IPS-18a (cell line): ENCODE results near the gene ACBD6.

ENCODE experiments used
- H3K27ac ChIP-seq: one replicate; pipeline ENCODE4 v1.5.1; 2013; ENCODE audit warnings: low read length
- H3K27me3 ChIP-seq: one replicate; pipeline ENCODE4 v1.6.1; 2013; ENCODE audit warnings: mild to moderate bottlenecking, low read length; ENCODE audit not compliant: control insufficient read depth, insufficient read depth
- H3K36me3 ChIP-seq: one replicate; pipeline ENCODE4 v1.6.1; 2013; ENCODE audit warnings: low read depth, low read length; ENCODE audit not compliant: control insufficient read depth
- H3K4me1 ChIP-seq: one replicate; pipeline ENCODE4 v1.6.1; 2013; ENCODE audit warnings: low read depth, low read length; ENCODE audit not compliant: control insufficient read depth
- H3K4me3 ChIP-seq: one replicate; pipeline ENCODE4 v1.5.1; 2013; ENCODE audit warnings: low read length
- H3K9ac ChIP-seq: one replicate; pipeline ENCODE4 v1.6.1; 2013; ENCODE audit warnings: mild to moderate bottlenecking, low read length, moderate library complexity
- H3K9me3 ChIP-seq: one replicate; pipeline ENCODE4 v1.6.1; 2013; ENCODE audit warnings: low read depth, low read length; ENCODE audit not compliant: control insufficient read depth

ACBD6 gene

DNA sequence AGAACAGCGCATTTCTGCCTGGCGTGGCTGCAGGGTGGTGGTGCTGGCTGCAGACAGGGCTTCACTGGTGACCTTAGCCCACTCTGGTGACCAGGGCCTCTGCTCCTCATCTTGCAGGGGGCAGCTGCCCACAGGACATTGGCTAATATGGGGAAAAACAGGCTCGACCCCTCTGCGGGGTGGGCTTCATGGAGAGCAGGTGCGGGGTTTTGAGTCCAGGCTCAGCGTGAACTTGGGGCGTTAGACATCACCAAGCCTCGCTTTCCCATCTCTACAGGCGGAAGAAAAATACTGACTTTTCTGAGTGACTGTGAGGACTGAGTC is 247.9 kb downstream of the ACBD6 start:
- H3K9ac ChIP-seq: no peak overlapping the region
- H3K4me3 ChIP-seq: no peak overlapping the region
- H3K27ac ChIP-seq: no peak overlapping the region
- no peaks in the 10 kb centered on the region for H3K27me3 ChIP-seq
- H3K4me1 ChIP-seq: peaks cover 14% of the 10 kb centered on the region
- H3K9me3 ChIP-seq: no peaks in the 10 kb centered on the region
- no peaks in the 10 kb centered on the region for H3K36me3 ChIP-seq

DNA sequence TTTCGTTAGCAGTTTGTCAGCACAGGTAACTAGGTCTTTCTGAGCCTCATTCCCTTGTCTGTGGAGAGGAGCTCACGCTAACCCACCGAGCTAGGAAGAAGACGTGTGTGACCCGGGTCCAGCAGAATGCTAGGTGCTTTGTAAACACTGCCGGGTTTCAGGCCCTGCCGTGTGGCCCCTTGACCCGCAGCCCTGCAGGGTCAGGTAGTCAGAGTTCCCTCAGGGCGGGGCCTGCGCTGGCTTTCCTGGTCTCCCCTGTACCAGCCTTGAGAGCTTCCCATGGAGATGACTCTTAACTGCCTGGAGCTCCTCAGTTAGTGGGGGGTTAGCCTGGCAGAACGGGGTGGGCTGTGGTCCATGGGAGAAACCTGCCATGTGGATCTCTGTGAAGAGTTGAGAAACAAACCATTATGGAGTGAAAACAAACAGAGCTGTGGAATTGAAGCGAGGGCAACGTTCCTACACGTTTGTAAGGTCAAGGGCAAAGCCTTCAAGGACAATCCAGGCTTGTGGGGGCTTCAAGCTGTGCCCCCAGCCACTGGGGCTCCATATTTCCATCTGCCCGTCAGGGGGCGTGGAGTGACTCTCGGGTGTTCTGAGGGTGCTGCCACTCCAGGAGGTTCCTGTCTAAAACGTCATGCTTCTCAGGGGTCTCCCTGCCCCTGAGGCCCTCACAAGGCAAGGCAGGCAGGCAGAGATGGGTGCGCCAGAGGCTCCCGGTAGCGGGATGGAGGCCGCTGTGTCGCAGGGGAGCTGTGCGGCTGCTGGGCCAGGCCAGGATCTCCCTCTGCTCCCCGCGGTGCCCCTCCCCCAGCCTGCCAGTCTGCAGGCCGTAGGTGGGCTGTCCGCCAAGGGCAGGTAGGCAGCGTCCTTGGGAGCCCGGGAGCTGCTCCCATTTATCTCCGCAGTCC is 248.5 kb downstream of the ACBD6 start:
- H3K27ac ChIP-seq: no peak overlapping the region
- no peaks in the 10 kb centered on the region for H3K36me3 ChIP-seq
- no peaks in the 10 kb centered on the region for H3K9me3 ChIP-seq
- no peaks in the 10 kb centered on the region for H3K27me3 ChIP-seq
- no peak overlapping the region for H3K9ac ChIP-seq
- no peak overlapping the region for H3K4me3 ChIP-seq
- peaks cover 16% of the 10 kb centered on the region for H3K4me1 ChIP-seq

DNA sequence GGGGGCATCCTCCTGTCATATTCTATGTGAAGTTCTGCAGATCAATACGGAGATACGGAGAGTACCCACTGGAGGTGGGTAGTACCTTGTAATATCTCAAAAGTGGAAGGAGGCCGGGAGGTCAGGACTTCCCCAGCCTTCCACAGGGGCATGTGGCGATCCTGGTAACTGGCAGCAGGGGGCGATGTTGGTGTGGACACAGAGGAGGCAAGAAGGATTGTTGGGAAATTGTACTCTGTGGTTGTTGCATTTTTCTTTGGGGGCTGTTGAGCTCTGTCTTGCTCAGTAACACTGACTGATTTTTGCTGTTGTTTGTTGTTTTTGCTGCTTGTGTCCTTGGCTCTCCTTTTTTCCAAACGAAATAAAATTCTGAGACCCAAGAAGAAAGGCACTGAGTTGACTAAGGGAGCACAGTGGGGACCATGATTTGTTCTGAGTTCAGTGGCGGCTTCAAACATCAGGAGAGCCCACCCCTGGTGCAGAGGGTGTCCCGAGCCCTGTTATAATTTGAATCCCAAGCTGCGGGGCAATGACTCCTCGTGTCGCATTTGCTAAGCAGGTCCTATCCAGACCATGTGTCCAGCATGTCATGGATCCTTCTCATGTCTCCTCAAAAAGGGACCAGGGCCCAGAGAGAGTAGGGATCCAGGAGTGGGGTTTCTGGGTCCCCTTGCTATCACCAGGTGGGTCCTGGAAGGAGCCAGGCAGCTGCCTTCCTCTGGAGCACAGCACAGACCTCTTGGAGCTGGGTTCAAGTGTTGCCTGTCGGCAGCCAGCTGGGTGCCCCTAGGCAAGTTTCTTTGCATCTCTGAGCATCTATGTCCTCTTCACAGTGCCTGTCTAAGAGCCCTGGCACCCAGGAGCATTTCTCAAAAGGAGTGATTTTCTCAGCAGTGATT is 249.5 kb downstream of the ACBD6 start:
- no peaks in the 10 kb centered on the region for H3K36me3 ChIP-seq
- no peaks in the 10 kb centered on the region for H3K27me3 ChIP-seq
- H3K27ac ChIP-seq: no peak overlapping the region
- H3K9ac ChIP-seq: no peak overlapping the region
- H3K4me1 ChIP-seq: peaks cover 16% of the 10 kb centered on the region
- H3K4me3 ChIP-seq: no peak overlapping the region
- H3K9me3 ChIP-seq: no peaks in the 10 kb centered on the region

DNA sequence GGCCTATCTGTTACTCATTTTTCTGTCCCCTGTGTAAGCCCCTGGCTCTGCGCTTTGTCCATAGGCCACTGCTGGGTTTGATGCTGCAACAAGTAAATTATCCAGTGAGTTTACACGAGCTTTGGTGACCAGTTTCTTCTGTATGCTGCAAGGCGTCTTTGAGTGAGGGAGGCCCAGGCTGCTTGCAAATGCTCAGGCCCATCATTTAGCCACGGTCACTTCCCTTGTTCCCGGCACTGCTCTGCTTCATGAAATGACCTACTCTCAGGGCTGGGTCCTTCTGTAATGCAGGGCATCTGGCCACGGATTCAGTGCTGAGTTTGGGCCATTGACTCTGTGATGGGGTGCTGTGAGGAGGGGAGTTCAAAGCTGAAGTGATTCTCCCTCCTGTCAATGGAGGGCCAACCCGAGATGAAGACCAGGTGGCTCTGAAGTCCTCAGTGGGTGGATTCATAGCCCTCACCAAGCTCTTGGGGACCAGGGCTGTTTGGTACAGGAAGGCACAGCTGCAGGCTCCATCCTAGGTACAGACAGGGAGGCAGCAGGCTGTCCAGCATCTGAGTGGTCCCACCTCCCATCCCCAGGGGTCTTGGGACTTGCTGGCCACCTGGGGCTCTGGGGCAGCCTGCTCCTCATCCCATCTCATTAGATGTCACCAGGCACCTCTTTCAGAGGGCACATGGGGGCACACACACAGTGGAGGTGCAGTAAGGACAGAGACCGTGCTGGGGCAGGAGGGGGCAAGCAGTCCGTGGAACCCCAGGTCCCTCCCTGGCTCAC is 250.7 kb downstream of the ACBD6 start:
- Histone ChIP-seq H3K9ac (no peak overlapping the region), H3K4me3 (no peak overlapping the region), H3K27me3 (no peaks in the 10 kb centered on the region), H3K36me3 (no peaks in the 10 kb centered on the region), H3K4me1 (peaks cover 21% of the 10 kb centered on the region), H3K9me3 (no peaks in the 10 kb centered on the region), H3K27ac (no peak overlapping the region)

DNA sequence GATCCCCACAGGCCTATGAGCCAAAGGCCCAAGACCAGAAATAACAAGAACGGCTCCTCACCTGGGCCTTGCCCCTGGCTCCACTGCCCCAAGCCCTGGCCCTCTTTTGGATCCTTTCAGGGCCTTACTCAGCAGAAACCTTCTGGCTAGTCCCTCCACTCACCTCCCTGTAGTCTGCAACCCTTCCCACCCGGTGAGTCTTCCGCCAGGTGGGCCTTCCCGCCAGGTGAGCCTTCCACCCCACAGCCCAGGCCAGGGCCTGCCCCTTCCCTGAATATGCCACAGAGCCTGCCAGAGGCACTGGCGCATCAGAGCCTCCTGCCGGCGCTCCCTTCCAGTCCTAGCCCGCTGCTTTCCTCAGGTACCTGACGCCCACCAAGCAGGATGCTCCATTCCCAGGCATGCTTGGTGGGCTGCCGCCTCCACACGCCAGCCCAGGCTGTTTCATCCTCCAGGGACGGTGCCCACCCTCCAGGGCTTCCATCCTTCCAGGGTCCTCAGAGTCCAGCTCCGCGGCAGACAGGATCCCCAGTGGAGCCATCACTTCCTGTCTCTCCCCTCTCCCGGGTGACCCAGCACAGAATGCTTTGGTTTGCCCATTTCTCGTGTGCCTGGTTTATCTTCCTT is 251.4 kb downstream of the ACBD6 start:
- Histone ChIP-seq H3K27me3 (no peaks in the 10 kb centered on the region), H3K4me1 (peaks cover 19% of the 10 kb centered on the region), H3K9ac (no peak overlapping the region), H3K27ac (no peak overlapping the region), H3K4me3 (no peak overlapping the region), H3K36me3 (no peaks in the 10 kb centered on the region), H3K9me3 (no peaks in the 10 kb centered on the region)

DNA sequence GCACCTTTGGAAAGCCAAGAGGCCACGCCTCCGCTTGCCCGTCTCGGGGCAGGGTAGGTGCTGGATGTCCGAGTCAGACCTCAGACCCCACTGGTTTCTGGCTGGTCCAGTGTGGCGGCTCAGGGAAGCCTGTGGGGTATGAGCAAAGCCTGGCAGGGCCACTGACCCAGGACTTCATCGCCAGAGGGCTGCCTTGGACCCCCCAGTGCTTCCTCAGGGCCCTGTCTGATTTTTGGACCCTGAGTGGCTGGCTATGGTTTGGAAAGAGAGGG is 251.9 kb downstream of the ACBD6 start:
- no peak overlapping the region for H3K27ac ChIP-seq
- no peak overlapping the region for H3K4me3 ChIP-seq
- H3K4me1 ChIP-seq: peaks cover 19% of the 10 kb centered on the region
- no peaks in the 10 kb centered on the region for H3K36me3 ChIP-seq
- H3K9ac ChIP-seq: no peak overlapping the region
- H3K9me3 ChIP-seq: no peaks in the 10 kb centered on the region
- no peaks in the 10 kb centered on the region for H3K27me3 ChIP-seq

DNA sequence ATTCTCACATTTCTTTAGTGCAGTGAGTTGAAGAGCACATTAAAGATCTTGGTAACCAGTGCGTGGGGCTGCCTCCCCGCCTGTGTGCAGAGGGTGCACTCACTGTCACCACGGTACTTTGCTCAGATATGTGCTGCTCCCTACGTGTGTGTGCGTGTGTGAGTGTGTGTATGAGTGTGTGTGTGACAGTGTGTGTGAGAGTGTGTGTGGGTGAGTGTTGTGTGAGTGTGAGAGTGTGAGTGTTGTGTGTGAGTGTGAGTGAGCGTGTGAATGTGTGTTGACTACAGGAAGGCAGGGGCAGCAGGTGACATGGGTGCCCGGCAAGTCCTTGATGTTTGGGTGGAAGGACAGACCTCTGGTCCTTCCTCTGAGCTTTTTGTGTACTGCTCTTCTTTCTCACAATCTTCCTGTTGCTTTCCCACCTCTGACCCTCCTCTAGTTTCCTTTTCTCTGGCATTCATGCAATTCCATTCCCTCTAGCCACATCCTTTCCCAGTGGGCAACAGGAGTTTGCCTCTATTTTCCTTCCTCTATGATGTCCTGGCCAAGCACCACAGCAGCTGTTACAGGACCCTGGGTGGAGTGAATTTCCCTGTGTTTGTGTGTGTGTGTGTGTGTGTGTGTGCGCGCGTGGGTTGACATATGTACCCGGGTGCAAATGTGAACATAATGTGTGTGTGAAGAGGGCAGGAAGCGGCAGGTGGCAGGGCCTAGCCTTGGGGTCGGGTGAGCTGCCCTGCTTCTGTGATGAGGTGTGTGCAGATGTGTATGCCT is 252.5 kb downstream of the ACBD6 start:
- no peak overlapping the region for H3K9ac ChIP-seq
- H3K27ac ChIP-seq: no peak overlapping the region
- H3K36me3 ChIP-seq: no peaks in the 10 kb centered on the region
- H3K27me3 ChIP-seq: no peaks in the 10 kb centered on the region
- no peak overlapping the region for H3K4me3 ChIP-seq
- no peaks in the 10 kb centered on the region for H3K9me3 ChIP-seq
- H3K4me1 ChIP-seq: peaks cover 19% of the 10 kb centered on the region

DNA sequence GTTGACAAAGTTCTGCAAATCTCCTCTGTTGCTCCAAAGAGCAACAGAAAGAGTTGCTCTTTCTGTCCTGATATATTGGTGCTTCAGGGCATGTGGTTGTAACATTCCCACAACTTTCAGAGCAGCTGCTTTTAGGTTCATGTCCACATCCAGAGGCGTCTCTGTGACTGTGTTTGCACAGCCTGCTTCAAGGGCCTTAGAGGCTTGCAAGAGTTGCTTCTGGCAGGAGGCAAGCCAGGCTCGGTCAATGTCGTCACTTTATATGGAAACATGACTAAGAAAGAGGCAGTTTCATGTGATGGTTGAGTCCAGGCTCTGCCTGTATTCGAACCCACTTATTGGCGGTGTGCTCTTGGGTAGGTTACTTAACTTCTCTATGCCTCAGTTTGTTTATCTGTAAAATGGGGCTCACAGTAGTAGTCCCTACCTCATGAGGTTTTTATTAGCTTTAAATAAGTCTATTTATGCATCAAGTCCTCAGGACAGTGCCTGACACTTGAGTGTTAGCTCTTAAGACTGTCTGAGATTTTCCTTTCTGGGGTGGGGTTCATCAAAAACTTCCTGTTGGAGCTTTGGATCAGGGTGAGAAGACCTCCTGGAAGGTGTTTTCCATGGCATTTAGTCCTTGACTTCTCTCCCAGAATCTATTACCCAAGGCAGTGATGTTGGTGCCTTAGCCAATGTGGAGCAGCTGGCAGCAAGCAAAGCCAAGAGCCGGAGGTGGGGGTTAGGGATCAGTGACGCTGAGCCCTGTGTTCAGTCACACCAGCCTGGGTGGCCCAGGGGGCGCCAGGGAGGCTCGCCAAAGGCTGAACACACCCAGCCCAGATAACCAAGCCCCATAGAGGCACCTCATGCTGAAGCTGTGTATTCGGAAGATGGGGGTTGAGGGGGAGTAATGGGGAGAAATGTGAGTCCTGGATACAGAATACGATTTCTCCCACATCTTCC is 253.4 kb downstream of the ACBD6 start:
- H3K27me3 ChIP-seq: no peaks in the 10 kb centered on the region
- H3K27ac ChIP-seq: no peak overlapping the region
- peaks cover 19% of the 10 kb centered on the region for H3K4me1 ChIP-seq
- H3K4me3 ChIP-seq: no peak overlapping the region
- no peaks in the 10 kb centered on the region for H3K36me3 ChIP-seq
- H3K9me3 ChIP-seq: no peaks in the 10 kb centered on the region
- no peak overlapping the region for H3K9ac ChIP-seq

DNA sequence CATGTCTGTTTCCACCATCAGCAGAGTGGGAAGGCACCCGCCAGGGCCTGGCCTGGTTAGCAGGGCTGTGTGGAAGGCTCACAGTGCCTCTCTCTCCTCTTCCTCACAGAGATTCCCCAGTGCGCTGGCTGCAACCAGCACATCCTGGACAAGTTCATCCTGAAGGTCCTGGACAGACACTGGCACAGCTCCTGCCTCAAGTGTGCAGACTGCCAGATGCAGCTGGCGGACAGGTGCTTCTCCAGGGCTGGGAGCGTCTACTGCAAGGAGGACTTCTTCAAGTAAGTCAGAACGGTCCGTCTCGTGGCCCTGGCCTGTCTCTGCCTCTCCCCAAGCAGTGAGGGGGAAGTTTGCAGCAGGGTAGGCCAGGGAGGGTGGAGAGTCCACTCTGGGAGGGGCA is 254.2 kb downstream of the ACBD6 start:
- H3K27me3 ChIP-seq: no peaks in the 10 kb centered on the region
- no peaks in the 10 kb centered on the region for H3K36me3 ChIP-seq
- no peak overlapping the region for H3K4me3 ChIP-seq
- no peak overlapping the region for H3K27ac ChIP-seq
- H3K9me3 ChIP-seq: no peaks in the 10 kb centered on the region
- no peak overlapping the region for H3K9ac ChIP-seq
- H3K4me1 ChIP-seq: peaks cover 21% of the 10 kb centered on the region

DNA sequence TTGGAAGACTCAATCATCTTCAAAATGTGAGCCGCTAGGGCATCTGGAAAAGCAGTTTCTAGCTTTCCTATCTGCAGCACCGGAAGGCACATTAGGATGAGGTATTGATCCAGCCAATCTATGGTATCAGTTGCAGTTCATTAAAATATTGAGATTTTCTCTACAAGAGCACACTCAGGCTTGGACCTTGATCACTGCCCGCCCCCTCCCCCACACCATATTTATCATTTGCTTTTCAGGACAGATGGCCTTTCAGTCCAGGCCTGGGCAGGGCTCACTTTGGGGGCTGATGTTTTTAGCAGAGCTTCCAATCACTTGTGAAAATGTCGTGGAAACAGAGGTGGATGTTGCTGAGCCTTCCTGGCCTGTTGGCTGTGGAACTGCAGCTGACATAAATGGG is 254.8 kb downstream of the ACBD6 start:
- H3K36me3 ChIP-seq: no peaks in the 10 kb centered on the region
- H3K27ac ChIP-seq: no peak overlapping the region
- peaks cover 27% of the 10 kb centered on the region for H3K4me1 ChIP-seq
- H3K9ac ChIP-seq: no peak overlapping the region
- no peak overlapping the region for H3K4me3 ChIP-seq
- H3K27me3 ChIP-seq: no peaks in the 10 kb centered on the region
- no peaks in the 10 kb centered on the region for H3K9me3 ChIP-seq
